HG03521 (cell line): ENCODE measurements around the gene TRAPPC6A.

Experiments used
- ATAC-seq: cut with Tn5 transposase; IDR thresholded peaks from one replicate; pipeline ENCODE4 v1.9.1; 2021; ENCODE audit warnings: mild to moderate bottlenecking, moderate library complexity; ENCODE audit not compliant: unreplicated experiment

TRAPPC6A gene

DNA sequence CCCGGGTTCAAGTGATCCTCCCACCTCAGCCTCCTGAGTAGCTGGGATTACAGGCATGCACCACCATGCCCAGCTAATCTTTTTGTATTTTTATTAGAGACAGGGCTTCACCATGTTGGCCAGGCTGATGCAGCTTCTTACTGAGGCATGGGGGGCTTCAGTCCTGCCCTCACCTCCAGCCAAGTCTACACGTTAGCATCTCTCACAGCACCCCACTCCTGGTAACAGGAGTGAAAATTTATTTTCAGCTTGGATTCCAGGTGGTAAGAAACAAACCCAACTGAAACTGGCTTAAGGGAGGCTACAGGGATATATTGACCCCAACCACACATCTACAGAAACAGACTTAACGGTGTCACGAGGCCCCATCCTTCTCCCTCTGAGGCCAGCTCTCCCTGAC, 27.9 kb downstream of the TRAPPC6A start:
- no peak for ATAC-seq

DNA sequence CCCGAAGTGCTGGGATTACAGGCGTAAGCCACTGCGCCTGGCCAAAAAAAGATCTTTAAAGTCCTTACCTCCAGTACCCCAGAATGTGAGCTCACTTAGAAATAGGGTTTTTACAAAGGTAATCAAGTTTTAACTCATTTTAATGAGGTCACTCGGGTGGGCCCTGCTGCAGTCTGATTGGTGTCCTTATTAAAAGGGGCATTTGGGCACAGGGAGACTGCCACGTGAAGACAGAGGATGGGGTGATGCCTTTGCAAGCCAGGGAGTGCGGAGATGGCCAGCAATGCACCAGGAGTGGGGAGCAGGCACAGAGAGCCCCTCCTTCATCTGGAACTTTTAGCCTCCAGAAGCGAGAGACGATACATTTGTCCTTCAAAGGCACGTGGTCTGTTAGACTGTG, 28.9 kb downstream of the TRAPPC6A start:
- no peak for ATAC-seq

DNA sequence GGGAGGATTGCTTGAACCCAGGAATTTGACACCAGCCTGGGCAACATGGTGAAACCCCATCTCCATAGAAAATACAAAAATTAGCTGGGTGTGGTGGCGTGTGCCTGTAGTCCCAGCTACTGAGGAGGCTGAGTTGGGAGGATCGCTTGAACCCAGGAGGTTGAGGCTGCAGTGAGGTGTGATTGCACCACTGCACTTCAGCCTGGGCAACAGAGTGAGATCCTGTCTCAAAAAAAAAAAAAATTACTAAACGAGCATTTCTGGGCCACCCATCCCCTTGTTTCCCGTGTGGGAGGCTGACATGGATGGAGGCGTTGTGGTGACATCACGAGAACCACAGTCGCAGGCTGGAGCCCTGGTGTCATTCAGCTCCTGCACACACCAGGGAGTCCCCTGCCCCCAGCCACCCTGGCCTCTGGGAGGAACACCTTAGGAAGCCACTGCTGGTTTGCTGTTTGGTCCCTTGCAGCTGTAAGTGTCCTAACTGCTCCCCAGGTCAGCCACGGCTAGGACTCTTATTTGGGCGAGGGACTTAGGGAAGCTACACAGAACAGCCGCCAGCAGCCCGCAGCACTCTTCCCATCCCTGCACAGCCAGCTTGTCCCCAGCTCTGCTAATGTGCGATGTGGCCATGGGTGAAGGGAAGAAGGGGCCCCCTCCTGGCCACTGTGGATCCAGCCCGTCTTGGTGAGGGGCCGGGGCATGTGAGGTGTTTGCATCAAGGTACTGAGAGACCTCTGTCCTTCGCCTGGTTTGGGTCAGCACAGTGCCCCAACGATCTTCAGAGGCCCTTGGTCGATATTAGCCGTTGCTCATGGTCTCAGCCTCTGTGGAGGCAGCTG, 30.0 kb downstream of the TRAPPC6A start:
- no peak for ATAC-seq

DNA sequence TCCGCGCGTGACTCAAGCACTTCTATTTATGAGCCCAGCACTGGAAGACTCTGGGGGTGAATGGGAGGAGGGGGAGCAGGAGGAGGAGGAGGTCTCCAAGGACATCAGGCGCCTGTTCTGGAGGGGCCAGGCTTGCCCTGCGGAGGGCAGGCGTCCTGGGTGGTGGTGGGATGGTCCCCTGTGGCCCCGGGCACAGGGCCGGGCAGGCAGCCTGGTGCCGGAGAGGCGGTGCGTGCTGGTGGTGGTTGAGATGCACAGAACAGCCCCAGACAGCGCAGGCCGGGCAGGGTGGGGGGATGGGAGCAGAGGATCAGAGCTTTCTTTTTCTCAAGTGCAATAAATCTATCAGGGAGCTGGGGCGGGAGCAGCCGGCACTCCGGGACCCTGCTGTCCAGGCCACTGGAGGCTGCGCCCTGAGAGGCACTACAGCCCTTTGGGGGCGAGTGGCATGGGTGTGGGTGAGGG, 31.3 kb downstream of the TRAPPC6A start:
- ATAC-seq: no peak

DNA sequence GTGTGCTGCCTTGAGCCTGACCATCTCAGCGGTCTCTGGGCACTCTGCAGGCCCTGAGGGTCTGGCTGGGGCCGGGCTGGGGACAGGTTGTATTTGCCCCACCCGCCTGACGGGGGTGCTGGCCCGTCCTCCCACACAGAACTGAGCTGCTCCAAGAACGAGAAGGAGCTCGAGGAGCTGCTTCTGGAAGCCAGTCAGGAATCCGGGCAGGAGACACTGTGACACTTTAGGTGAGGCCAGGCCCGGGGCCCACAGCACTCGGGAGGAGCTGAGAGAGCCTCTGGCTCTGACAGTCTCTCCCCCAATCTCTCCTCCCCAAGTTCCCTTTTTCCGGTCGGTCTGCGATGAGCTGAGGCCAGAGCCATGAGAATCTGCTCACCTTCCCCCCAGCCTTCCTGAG, 31.8 kb downstream of the TRAPPC6A start:
- no peak for ATAC-seq

DNA sequence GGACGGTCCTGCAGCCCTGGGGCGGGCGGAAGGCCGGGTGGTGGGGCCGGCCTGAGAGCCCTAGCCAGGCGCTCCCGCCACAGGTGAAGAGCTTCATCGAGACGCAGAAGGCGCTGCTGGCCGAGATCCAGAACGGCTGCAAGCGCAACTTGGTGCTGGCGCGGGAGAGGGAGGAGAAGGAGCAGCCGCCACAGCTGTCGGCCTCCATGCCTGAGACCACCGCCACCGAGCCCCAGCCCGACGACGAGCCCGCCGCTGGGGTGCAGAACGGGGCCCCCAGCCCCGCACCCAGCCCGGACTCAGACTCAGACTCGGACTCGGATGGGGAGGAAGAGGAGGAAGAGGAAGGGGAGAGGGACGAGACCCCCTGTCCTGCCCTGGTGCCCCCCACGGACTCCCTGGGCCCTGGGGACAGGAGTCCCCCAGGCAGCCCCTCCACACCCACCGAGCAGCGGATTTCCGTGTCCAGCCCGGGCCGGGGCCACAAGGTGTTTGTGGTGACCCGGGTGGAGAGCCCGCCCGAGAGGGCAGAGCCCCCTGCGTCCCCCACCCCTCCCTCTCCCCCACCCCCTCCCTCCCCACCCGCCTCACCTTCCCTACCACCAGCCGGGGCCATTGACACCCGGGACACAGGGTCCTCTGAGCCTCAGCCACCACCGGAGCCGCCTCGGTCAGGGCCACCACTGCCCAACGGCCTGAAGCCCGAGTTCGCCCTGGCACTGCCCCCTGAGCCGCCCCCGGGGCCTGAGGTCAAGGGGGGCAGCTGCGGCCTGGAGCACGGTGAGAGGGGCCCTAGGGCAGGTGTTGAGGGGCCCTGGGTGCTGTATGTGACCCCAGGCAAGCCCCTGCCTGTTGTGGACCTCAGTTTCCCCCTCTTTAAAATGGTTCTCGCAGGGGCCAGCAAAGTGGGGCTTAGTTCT, 32.5 kb downstream of the TRAPPC6A start:
- ATAC-seq: no peak

DNA sequence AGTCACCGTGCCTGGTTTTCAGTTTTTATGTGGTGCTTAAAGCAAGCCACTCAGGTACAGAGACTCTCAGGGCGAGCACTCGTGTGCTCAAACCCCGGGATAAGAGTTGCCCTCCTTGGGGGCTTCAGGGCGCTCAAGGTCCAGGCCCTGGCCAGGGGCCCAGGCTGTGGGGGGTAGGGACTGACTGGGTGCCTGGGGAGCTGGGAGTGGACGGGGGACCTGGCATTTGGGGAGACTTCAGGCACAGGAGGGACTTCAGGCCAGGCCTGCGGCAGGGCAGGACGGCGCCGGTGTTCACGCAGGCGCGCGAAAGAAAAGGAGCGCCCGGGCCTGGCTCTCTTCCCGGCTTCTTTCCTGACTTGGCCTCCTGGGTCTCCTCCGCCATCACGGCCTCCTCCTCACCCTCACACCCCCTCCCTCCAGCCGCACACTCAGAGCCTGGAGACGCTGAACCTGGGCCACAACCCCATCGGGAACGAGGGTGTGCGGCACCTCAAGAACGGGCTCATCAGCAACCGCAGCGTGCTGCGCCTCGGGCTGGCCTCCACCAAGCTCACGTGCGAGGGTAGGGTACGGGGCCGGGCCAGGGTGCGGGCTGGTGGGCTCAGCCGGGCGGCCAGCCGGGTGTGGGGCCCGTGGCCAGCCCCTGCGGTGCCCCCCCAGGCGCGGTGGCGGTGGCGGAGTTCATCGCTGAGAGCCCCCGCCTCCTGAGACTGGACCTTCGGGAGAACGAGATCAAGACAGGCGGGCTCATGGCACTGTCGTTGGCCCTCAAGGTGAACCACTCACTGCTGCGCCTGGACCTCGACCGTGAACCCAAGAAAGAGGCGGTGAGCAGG, 33.4 kb downstream of the TRAPPC6A start:
- no peak for ATAC-seq

DNA sequence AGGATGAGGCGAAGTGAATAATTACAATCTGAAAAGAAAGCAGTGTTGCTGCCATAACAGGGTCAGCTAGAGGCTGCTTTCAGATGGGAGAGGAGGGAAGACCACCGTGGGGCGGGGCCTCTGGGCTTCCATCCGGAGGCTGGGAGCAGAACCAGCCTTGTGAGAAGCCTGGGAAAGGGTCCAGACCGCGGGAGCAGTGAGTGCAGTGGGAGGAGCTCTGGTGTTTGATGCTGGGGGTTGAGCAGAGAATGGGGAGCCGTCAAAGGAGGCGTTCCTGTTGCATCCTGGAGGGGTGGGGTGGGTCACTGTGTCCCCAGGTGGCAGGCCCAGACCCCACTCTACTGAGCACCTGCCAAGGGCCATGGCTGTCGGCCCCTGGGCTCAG, 35.3 kb downstream of the TRAPPC6A start:
- no peak for ATAC-seq

DNA sequence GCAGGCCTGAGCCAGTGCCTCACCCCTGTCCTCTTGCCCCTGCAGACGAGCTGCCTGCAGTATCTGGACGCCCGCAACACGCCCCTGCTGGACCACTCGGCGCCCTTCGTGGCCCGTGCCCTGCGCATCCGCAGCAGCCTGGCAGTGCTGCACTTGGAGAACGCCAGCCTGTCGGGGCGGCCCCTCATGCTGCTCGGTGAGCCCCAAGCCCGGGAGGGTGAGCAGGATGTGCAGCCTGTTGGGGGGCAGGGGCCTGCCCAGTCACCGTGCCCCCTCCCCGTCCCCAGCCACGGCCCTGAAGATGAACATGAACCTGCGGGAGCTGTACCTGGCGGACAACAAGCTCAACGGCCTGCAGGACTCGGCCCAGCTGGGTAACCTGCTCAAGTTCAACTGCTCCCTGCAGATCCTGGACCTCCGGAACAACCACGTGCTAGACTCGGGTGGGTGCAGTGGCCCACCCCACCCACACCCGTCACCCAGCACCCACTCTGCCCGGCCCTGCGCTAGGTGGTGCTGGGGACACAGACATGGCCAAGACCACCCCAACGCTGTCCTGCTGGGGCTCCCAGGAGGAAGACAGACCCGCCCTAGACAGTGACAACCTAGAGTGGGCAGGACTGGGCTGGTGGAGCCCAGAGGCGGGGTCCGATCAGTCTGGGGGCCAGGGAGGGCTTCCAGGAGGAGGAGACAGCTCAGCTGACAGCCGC, 35.9 kb downstream of the TRAPPC6A start:
- ATAC-seq: no peak

DNA sequence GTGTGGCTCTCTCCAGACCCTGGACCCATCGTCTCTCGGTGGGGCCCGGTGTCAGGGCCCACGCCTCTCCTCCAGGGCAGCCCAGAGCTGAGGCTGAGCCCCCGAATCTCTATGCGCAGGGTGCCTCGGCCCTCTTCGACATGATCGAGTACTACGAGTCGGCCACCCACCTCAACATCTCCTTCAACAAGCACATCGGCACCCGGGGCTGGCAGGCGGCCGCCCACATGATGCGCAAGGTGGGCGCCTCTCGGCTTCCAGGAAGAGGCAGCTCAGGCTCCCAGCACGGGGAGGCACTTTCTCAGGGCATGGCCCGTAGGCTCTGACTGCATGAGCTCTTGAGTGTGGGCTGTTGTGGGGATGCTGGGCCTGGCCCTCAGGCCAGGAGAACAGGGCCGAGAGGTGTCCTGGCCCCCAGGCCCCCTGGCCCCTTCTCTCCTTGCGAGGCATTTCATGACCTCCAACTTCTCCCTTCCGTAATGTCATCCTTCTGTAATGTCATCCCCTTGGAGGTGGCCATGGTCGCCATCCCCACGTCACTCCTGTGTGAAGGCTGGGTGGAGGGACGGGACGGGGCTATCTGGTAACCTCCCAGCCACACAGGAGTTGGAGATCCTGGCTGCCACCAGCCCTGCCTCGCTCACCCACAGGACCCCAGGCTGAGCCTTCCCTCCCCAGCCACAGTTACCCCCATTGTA, 36.7 kb downstream of the TRAPPC6A start:
- ATAC-seq: no peak

DNA sequence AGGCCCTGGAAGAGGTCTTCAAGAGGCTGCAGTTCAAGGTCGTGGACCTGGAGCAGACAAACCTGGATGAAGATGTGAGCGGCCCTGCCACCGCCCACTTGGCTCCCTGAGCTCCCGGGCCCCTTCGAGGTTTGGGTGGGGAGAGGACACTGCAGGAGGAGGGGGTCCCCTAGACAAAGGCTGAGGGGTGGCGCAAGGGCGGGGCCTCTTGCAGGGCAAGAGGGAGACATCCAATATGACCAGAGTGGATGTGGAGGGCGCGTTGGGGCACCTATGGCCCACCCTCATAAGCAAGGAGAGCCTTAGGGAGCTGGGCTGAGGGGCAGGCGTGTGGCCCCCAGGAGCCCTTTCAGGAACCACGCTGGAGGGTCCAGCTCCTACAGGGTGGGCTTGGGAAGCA, 37.5 kb downstream of the TRAPPC6A start:
- no peak for ATAC-seq

DNA sequence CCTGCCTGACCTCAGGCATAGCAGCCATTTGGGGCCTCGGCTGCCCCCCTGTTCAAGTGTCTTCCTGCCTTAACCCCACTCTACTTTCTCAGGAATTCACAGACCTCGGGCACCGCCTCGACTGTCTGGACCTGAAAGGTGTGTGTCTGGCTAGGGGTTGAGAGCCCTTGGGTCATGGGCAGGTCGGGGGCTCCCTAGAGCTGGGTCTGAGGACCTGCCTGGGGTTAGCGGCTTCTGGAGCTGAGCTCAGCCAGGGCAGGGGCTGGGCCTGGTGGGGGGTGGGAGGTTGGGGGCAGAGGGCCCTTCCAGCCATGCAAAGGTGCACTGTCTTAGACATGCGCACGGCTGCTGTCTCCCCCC, 37.9 kb downstream of the TRAPPC6A start:
- ATAC-seq: no peak

DNA sequence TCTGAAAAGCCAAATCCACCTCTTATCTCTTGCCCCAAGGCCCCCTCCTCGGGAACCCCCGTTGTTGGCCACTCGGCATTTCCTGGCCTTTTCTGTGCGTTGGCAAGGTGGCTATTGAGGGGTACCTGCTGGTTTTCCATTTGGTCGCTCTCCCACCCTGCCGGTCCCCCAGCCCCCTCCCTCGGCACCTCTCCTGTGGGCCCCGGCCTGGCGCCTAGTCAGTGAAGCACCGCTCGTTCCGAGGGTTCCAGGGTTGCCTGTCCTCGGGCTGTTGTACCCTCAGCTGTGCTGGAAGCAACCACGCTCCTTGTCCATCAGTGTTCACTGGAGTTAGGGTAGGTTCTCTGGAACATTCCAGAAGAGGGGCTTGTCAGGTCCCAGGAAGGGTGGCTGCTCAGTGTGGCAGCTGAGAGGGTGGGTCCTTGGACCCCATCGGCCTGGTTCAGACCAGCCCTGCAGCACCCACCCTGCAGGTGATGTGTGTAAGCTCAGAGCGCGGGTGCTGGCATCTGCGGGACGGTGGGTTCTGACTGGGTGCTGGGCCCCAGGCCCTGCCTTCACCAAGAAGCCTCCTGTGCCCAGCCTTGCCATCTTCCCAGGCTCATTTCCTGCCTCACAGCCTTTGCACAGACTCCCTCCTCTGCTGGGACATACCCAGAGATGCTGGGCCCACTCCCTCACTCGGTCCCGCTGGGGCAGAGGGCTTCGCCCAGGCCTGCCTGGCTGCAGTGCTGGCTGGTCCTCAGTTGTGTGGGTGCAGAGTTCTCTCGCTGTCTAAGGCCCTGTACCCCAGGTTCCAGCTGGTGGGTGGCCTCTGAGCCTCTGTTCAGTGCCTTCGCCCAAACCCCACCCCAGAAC, 38.5 kb downstream of the TRAPPC6A start:
- no peak for ATAC-seq

DNA sequence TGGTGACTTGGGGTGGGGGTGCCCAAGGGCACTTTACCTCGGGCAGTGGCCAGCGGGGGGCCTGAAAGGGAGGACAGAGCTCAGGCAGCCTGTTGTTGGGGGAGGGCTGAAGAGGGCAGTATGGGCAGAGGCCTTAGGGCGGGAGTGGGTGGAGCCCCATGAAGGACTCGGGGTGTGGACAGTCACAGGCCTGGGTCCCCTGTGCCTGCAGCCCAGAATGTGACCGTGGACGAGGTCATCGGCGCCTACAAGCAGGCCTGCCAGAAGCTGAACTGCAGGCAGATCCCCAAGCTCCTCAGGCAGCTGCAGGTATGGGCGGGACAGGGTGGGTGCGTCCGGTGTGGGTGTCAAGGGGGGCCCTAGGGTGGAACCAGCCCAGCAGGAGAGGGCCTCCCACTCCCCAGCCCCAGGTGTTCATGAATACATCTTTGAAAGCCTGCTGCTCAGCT, 39.7 kb downstream of the TRAPPC6A start:
- no peak for ATAC-seq

DNA sequence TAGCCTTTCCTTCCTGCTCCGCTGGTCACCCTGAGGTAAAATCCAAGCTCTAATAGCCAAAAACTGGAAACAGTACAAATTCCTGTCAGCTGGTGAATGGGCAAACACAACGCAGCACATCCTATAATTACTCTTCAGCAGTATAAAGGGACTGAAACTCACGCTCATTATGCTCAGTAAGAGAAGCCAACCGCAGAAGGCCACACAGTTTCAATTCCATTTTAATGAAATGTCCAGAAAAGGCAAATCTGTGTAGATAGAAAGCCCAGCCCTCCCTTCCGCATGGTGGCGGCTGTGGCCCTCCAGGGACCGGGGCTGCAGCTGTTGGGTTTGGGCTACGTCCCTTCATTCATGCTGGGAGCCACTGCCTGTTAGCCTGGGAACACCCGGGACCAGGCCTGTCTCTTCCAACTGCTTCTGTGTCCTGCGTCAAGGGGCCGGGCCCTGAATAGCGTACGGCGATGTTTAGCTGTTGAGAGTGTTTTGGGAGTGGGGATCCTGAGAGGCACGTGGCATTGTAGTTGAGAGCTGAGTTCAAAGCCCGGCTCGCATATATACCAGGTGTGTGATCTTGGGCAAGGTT, 40.8 kb downstream of the TRAPPC6A start:
- ATAC-seq: peak; percentile 55

DNA sequence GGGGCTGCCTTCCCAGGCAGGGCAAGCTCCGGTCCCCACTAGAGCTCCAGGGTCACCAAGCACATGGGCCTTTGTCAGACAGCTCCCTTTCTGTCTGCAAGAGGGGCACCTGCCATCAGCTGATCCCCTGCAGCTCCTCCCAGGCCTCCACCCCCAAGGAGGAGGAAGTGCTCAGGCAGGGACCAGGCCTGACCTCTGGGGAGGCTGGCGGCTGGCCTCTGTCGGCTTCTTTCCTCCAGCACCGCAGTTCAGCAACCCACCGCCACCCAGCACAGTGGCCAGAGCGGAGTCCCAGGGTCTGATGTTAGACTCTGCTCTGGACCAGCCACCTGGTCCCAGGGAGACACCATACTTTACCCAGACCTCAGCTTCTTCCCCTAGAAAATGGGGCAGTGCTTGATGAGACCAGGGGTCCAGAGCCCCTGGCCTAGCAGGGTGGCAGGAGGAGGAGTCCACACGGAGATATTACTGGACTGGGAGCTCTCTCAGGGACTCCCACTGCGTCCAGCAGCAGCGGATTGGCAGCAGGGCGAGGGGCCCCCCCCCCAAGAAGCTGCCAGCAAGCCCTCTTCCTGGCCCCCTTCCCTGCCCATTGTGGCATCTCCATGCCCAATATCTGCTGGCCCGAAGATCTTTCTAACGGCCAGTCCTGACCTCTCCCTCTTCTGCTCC, 41.4 kb downstream of the TRAPPC6A start:
- no peak for ATAC-seq

DNA sequence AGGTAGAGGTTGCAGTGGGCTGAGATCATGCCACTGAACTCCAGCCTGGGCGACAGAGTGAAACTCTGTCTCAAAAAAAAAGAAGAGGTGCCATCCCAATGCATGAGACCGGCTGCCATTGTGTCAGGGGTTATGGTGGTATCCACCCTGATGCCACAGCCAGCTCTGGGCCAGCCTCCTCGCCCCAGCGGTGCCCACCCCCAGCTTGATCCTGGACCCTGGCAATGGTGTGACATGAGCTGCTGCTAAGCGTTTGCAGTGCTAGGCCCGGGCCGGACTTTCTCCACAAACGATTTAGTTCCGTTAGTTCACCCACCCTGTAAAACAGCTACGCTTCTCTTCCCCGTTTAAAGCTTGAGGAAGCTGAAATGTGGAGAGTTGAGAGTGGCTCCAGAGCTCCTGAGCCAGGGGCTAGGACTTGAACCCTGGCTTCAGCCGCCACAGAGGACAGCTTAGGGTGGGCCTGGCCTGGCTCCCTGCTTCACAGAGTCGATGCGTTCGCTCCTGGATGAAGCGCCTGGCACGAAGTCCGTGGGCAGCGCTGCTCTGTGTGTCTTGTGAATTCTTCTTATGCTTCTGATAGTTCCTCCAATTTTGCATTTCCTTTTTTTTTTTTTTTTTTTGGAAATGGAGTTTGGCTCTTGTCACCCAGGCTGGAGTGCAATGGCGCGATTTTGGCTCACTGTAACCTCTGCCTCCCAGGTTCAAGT, 42.7 kb downstream of the TRAPPC6A start:
- ATAC-seq: no peak
